Panc1 (cell line): ENCODE results near the gene OSBPL5. TPM values are rescaled to one million over a fixed set of nuclear protein-coding genes. Genes with fewer than 3 reads are reported as not detected.
"Not testable (repeated sequence)": the region's sequence is repeated elsewhere in the genome, so short reads cannot be mapped to it uniquely, and the experiment has no call there.

Experiments used
- ATAC-seq: fragments of 200-7000 bp; cut with Tn5 transposase; 2 replicates; pipeline ENCODE4 v1.9.1; 2020; ENCODE audit warnings: mild to moderate bottlenecking, moderate library complexity
- BruUV-seq: library from RNA; stranded (reverse); fragments of 400-500 nt; replicated peaks from 2 replicates; lab custom pipeline; 2021; lab: Mats Ljungman, UMichigan
- CTCF ChIA-PET: fragments of 300-600 bp; sonication (Branson Sonifier 250); formaldehyde crosslinking; loops from one replicate; lab custom pipeline; 2022; ENCODE audit warnings: antibody characterized with exemption; lab: Charles Lee
- POLR2A ChIA-PET: fragments of 300-600 bp; sonication (Branson Sonifier 250); formaldehyde crosslinking; loops from one replicate; lab custom pipeline; 2022; ENCODE audit warnings: antibody characterized with exemption; lab: Charles Lee
- DNase-seq: peaks from one replicate; pipeline ENCODE4 v3.0.0-alpha.2; 2010; ENCODE audit warnings: low read depth, low spot score
- H3K27ac ChIP-seq: 2 replicates; pipeline ENCODE4 v1.5.1; 2011; ENCODE audit warnings: mild to moderate bottlenecking, low read length, inconsistent platforms
- H3K27me3 ChIP-seq: fragments of 200-500 bp; sonication (Bioruptor generic); 2 replicates; pipeline ENCODE4 v1.6.0; 2014; ENCODE audit warnings: low read length, inconsistent platforms; ENCODE audit not compliant: control insufficient read depth, insufficient read depth
- H3K36me3 ChIP-seq: fragments of 200-500 bp; sonication (Bioruptor generic); 2 replicates; pipeline ENCODE4 v1.5.1; 2014; ENCODE audit warnings: inconsistent platforms, mild to moderate bottlenecking, low read length, moderate library complexity; ENCODE audit not compliant: control insufficient read depth, insufficient read depth
- H3K4me1 ChIP-seq: 2 replicates; pipeline ENCODE4 v1.5.1; 2011; ENCODE audit warnings: inconsistent platforms, mild to moderate bottlenecking, low read length, moderate library complexity; ENCODE audit not compliant: control insufficient read depth, insufficient read depth
- H3K4me3 ChIP-seq, 2 experiments: 2 replicates each; pipeline ENCODE4 v1.5.1; 2011 to 2012; ENCODE audit warnings: low read depth in 2 of 2, low read length in 2 of 2, mild to moderate bottlenecking in 2 of 2, inconsistent platforms in 1 of 2, moderate library complexity in 1 of 2
- H3K9me3 ChIP-seq: fragments of 200-500 bp; sonication (Bioruptor generic); 2 replicates; pipeline ENCODE4 v1.5.1; 2014; ENCODE audit warnings: low read depth, mild to moderate bottlenecking, inconsistent platforms, low read length, moderate library complexity; ENCODE audit not compliant: control insufficient read depth, insufficient read depth
- CTCF ChIP-seq: fragments of 450-650 bp; IDR thresholded peaks from 2 replicates; pipeline ENCODE4 v1.5.1; 2017; ENCODE audit warnings: mild to moderate bottlenecking
- POLR2AphosphoS5 ChIP-seq: IDR thresholded peaks from 2 replicates; pipeline ENCODE4 v1.6.1; 2012; ENCODE audit warnings: mild to moderate bottlenecking, low read depth, low read length, moderate library complexity
- REST ChIP-seq, 2 experiments: IDR thresholded peaks; 2 replicates each; pipeline ENCODE4 v1.6.1; 2011 to 2012; ENCODE audit warnings: low read depth in 2 of 2, control low read depth in 1 of 2, low read length in 1 of 2, mild to moderate bottlenecking in 1 of 2, moderate library complexity in 1 of 2; ENCODE audit not compliant: insufficient read depth in 1 of 2
- SIN3A ChIP-seq: IDR thresholded peaks from 2 replicates; pipeline ENCODE4 v1.6.1; 2012; ENCODE audit warnings: low read depth, mild to moderate bottlenecking, low read length, moderate library complexity, borderline replicate concordance; ENCODE audit not compliant: insufficient read depth
- TCF7L2 ChIP-seq: IDR thresholded peaks from 2 replicates; pipeline ENCODE4 v1.6.1; 2011; ENCODE audit warnings: mild to moderate bottlenecking, low read depth, low read length, inconsistent platforms
- in situ Hi-C: cut with HindIII; loops from 2 replicates; pipeline ENCODE4 v1.10.0; 2016; ENCODE audit warnings: low sequenced_read_pairs, low pct_unique_long_range_greater_than_20kb
- intact Hi-C: fragments of 100-400 bp; cut with micrococcal nuclease; formaldehyde crosslinking; loops from one replicate; pipeline ENCODE4 v1.10.0; 2022; ENCODE audit not compliant: unreplicated experiment
- total RNA-seq: library from RNA; stranded (reverse); gene quantifications from one replicate; pipeline ENCODE4 v1.2.1, GENCODE V29; 2021; ENCODE audit not compliant: unreplicated experiment

Gene OSBPL5
- total RNA-seq, 1 experiment from 2014 or later: 20.2 TPM

GRCh38 chr11:3115321-3115720, 49.8 kb downstream of the OSBPL5 start:
- Histone ChIP-seq H3K36me3 (no peaks in the 10 kb centered on the region), H3K27me3 (no peaks in the 10 kb centered on the region), H3K4me1 (no peaks in the 10 kb centered on the region), H3K9me3 (peaks cover 25% of the 10 kb centered on the region), H3K27ac (no peak overlapping the region), H3K4me3 (no peak overlapping the region)
- TF ChIP-seq POLR2AphosphoS5 (no peak), TCF7L2 (no peak), REST (IDR thresholded peaks at IDR 0.05; ENCODE audit: insufficient read depth in 1 of 2, low read depth in 2 of 2, low read length in 1 of 2) (no peak), SIN3A (no peak), CTCF (no peak)
- intact Hi-C loops: no loop called here
- BruUV-seq: no TSS peak
- in situ Hi-C loops: no loop called here
- POLR2A ChIA-PET: no interaction called here
- CTCF ChIA-PET: no interaction called here
- ATAC-seq: no peak
- DNase-seq: no peak

DNA sequence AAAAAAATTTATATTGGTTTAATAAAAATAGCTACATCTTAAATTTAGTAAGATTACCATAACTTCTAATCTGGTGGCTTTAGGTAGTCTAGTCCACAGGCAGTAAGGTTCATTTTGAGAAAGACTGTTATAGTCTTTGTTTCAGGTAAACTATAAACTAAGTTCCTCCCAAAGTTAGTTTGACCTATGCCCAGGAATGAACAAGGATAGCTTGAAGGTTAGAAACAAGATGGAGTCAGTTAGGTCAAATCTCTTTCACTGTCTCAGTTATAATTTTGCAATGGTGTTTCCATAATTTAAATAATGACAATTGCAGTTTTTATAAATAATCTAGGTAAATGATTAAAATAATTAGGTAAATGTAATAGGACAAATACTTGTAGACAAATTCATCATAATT, 51.4 kb downstream of the OSBPL5 start:
- ChIA-PET POLR2A (interaction anchor here (0.7 kb wide), 1 partner anchor 92 kb away, joined by 3 read pairs; no protein-coding TSS in a partner anchor), CTCF (interaction anchor here (0.7 kb wide), 1 partner anchor 185 kb away, joined by 4 read pairs; no protein-coding TSS in a partner anchor)
- H3K27ac ChIP-seq, intact Hi-C loops, H3K36me3 ChIP-seq, ATAC-seq, H3K4me1 ChIP-seq, H3K4me3 ChIP-seq, in situ Hi-C loops, DNase-seq, BruUV-seq, H3K27me3 ChIP-seq: not testable (repeated sequence)
- peaks cover 25% of the 10 kb centered on the region for H3K9me3 ChIP-seq

GRCh38 chr11:3111919-3112690, 53.0 kb downstream of the OSBPL5 start:
- in situ Hi-C loops: no loop called here
- Histone ChIP-seq H3K27ac (no peak overlapping the region), H3K4me1 (no peaks in the 10 kb centered on the region), H3K9me3 (peaks cover 25% of the 10 kb centered on the region), H3K36me3 (no peaks in the 10 kb centered on the region), H3K4me3 (no peak overlapping the region), H3K27me3 (no peaks in the 10 kb centered on the region)
- ChIA-PET CTCF (interaction anchor here (0.6 to 0.7 kb wide), 3 partner anchors 13 to 191 kb away, joined by 3 to 6 read pairs (median 4); no protein-coding TSS in a partner anchor), POLR2A (no interaction called here)
- intact Hi-C loops: no loop called here
- DNase-seq: no peak
- no TSS peak for BruUV-seq
- TF ChIP-seq REST (IDR thresholded peaks at IDR 0.05; ENCODE audit: insufficient read depth in 1 of 2, low read depth in 2 of 2, low read length in 1 of 2): no peak
- no peak for TF ChIP-seq POLR2AphosphoS5
- TF ChIP-seq SIN3A: no peak
- no peak for TF ChIP-seq TCF7L2
- TF ChIP-seq CTCF: no peak
- ATAC-seq: no peak
